Embryonic facial prominence (tissue), 1 donor: Measurements from ENCODE around the gene CHRNB1.
"Not testable (repeated sequence)": the region's sequence is repeated elsewhere in the genome, so short reads cannot be mapped to it uniquely, and the experiment has no call there.

Experiments used
- DNase-seq: peaks from one replicate; pipeline ENCODE4 v3.0.0-alpha.2; 2016; ENCODE audit errors: extremely low spot score

The CHRNB1 gene

GRCh38 chr17:7467498-7467897, 22.6 kb downstream of the CHRNB1 start:
- DNase-seq: no peak

- DNase-seq: no peak
Measured at GRCh38 chr17:7468290-7468689, 23.4 kb downstream of the CHRNB1 start.

- no peak for DNase-seq
Measured at GRCh38 chr17:7468804-7469389, 24.0 kb downstream of the CHRNB1 start.

- DNase-seq: not testable (repeated sequence)
Measured at GRCh38 chr17:7469843-7470242, 25.0 kb downstream of the CHRNB1 start.

GRCh38 chr17:7470457-7470973, 25.7 kb downstream of the CHRNB1 start:
- not testable (repeated sequence) for DNase-seq

- no peak for DNase-seq
Measured at GRCh38 chr17:7471729-7472128, 26.9 kb downstream of the CHRNB1 start.

- not testable (repeated sequence) for DNase-seq
Measured at GRCh38 chr17:7474767-7475166, 29.9 kb downstream of the CHRNB1 start.

GRCh38 chr17:7475764-7476422, 31.0 kb downstream of the CHRNB1 start:
- DNase-seq: no peak

- no peak for DNase-seq
Measured at GRCh38 chr17:7476494-7476893, 31.6 kb downstream of the CHRNB1 start.

GRCh38 chr17:7476951-7477350, 32.1 kb downstream of the CHRNB1 start:
- no peak for DNase-seq

- no peak for DNase-seq
Measured at GRCh38 chr17:7477392-7478275, 32.8 kb downstream of the CHRNB1 start.

- no peak for DNase-seq
Measured at GRCh38 chr17:7478276-7479212, 33.7 kb downstream of the CHRNB1 start.

- DNase-seq: no peak
Measured at GRCh38 chr17:7479213-7480088, 34.6 kb downstream of the CHRNB1 start, which contains the start of gene ZBTB4. Gene ZBTB4 (minus strand): TSS chr17:7479631. CDS start chr17:7466801, 12,830 bp downstream.

- DNase-seq: no peak
Measured at GRCh38 chr17:7480089-7480384, 35.2 kb downstream of the CHRNB1 start.

- DNase-seq: not testable (repeated sequence)
Measured at GRCh38 chr17:7481275-7481674, 36.4 kb downstream of the CHRNB1 start, which contains the start of gene SLC35G6. Gene SLC35G6 (plus strand): TSS chr17:7481446. CDS start chr17:7481517, 71 bp downstream.

- not testable (repeated sequence) for DNase-seq
Measured at GRCh38 chr17:7481842-7482741, 37.2 kb downstream of the CHRNB1 start.

- DNase-seq: not testable (repeated sequence)
Measured at GRCh38 chr17:7482742-7483088, 37.9 kb downstream of the CHRNB1 start.

- peak; percentile 90 for DNase-seq
Measured at GRCh38 chr17:7483255-7484066, 38.6 kb downstream of the CHRNB1 start.
